Activated T-helper 17 cell treated with anti-CD3 and anti-CD28 coated beads, Interleukin-2, amount 50 U/mL, for 72 hours (primary cell): ENCODE data around the gene IFI16. TPM values are rescaled to one million over a fixed set of nuclear protein-coding genes. Genes with fewer than 3 reads are reported as not detected.
"Not testable (repeated sequence)": the region's sequence is repeated elsewhere in the genome, so short reads cannot be mapped to it uniquely, and the experiment has no call there.

Experiments used
- ATAC-seq: fragments of 150-1000 bp; cut with Tn5 transposase; replicated peaks from 2 replicates; pipeline ENCODE4 v1.10.0; 2021; ENCODE audit warnings: mild to moderate bottlenecking, moderate library complexity
- H3K27ac Mint-ChIP-seq: one replicate; pipeline ENCODE4 v1.8.0; 2022; ENCODE audit warnings: mixed read lengths
- H3K27me3 Mint-ChIP-seq: one replicate; pipeline ENCODE4 v1.8.0; 2022; ENCODE audit warnings: mixed read lengths
- H3K36me3 Mint-ChIP-seq: one replicate; pipeline ENCODE4 v1.8.0; 2022; ENCODE audit warnings: low read depth, mild to moderate bottlenecking, mixed read lengths
- H3K4me1 Mint-ChIP-seq: one replicate; pipeline ENCODE4 v1.8.0; 2022; ENCODE audit warnings: mixed read lengths
- H3K4me3 Mint-ChIP-seq: one replicate; pipeline ENCODE4 v1.8.0; 2022; ENCODE audit warnings: mild to moderate bottlenecking, mixed read lengths
- H3K9me3 Mint-ChIP-seq: one replicate; pipeline ENCODE4 v1.8.0; 2022; ENCODE audit warnings: mixed read lengths
- total RNA-seq, 2 donors: library from RNA; stranded (reverse); gene quantifications; one replicate each; pipeline ENCODE4 v1.2.3, GENCODE V29; 2022

Gene IFI16
- total RNA-seq, 2 donors from 2014 or later, result 187 to 217 TPM

GRCh38 chr1:158998781-158999161, 10.9 kb upstream of the IFI16 start:
- Mint-ChIP-seq H3K4me3 (peak overlapping the region; percentile 54), H3K27ac (peak overlapping the region; percentile 6)

GRCh38 chr1:158999316-159000069, 10.2 kb upstream of the IFI16 start:
- Mint-ChIP-seq H3K9me3 (no peaks in the 10 kb centered on the region), H3K4me1 (peaks cover 14% of the 10 kb centered on the region), H3K27me3 (no peaks in the 10 kb centered on the region), H3K36me3 (peaks cover 13% of the 10 kb centered on the region), H3K27ac (no peak overlapping the region), H3K4me3 (no peak overlapping the region)
- ATAC-seq, result no peak

More at GRCh38 chr1:158998781-158999161, 10.9 kb upstream of the IFI16 start:
- Mint-ChIP-seq H3K27me3 (no peaks in the 10 kb centered on the region), H3K9me3 (no peaks in the 10 kb centered on the region), H3K36me3 (peaks cover 13% of the 10 kb centered on the region), H3K4me1 (peaks cover 14% of the 10 kb centered on the region)
- ATAC-seq, result peak; percentile 42

- ATAC-seq, result no peak
- Mint-ChIP-seq H3K4me3 (no peak overlapping the region), H3K4me1 (peaks cover 14% of the 10 kb centered on the region), H3K9me3 (no peaks in the 10 kb centered on the region), H3K27me3 (no peaks in the 10 kb centered on the region), H3K36me3 (peaks cover 13% of the 10 kb centered on the region), H3K27ac (peak overlapping the region; percentile 16)
These were observed 9.7 kb upstream of the IFI16 start for GRCh38 chr1:159000070-159000409.

- Mint-ChIP-seq H3K4me3 (no peak overlapping the region), H3K4me1 (peaks cover 16% of the 10 kb centered on the region), H3K27ac (peak overlapping the region; percentile 16)
These were observed 9.1 kb upstream of the IFI16 start for GRCh38 chr1:159000625-159001024.

GRCh38 chr1:159005161-159005560, 4.5 kb upstream of the IFI16 start:
- peak overlapping the region; percentile 40 for H3K4me3 Mint-ChIP-seq
- H3K4me1 Mint-ChIP-seq, result peaks cover 40% of the 10 kb centered on the region
- no peaks in the 10 kb centered on the region for H3K27me3 Mint-ChIP-seq
- peaks cover 25% of the 10 kb centered on the region for H3K36me3 Mint-ChIP-seq
- H3K9me3 Mint-ChIP-seq, result no peaks in the 10 kb centered on the region
- H3K27ac Mint-ChIP-seq, result peak overlapping the region; percentile 99
- ATAC-seq, result no peak

More at GRCh38 chr1:159000625-159001024, 9.1 kb upstream of the IFI16 start:
- ATAC-seq, result no peak
- Mint-ChIP-seq H3K9me3 (no peaks in the 10 kb centered on the region), H3K27me3 (no peaks in the 10 kb centered on the region), H3K36me3 (peaks cover 13% of the 10 kb centered on the region)

- H3K27me3 Mint-ChIP-seq, result no peaks in the 10 kb centered on the region
- H3K9me3 Mint-ChIP-seq, result no peaks in the 10 kb centered on the region
- H3K4me1 Mint-ChIP-seq, result peaks cover 38% of the 10 kb centered on the region
- H3K36me3 Mint-ChIP-seq, result peaks cover 25% of the 10 kb centered on the region
- H3K27ac Mint-ChIP-seq, result peak overlapping the region; percentile 99
- peak overlapping the region; percentile 40 for H3K4me3 Mint-ChIP-seq
- ATAC-seq, result no peak
These were observed 4.0 kb upstream of the IFI16 start for GRCh38 chr1:159005676-159006075.

GRCh38 chr1:159006210-159006807, 3.4 kb upstream of the IFI16 start:
- not testable (repeated sequence) for ATAC-seq, H3K27me3 Mint-ChIP-seq, H3K9me3 Mint-ChIP-seq
- H3K4me1 Mint-ChIP-seq, result peaks cover 36% of the 10 kb centered on the region
- peak overlapping the region; percentile 99 for H3K27ac Mint-ChIP-seq
- peaks cover 29% of the 10 kb centered on the region for H3K36me3 Mint-ChIP-seq
- peak overlapping the region; percentile 40 for H3K4me3 Mint-ChIP-seq

- ATAC-seq, result no peak
- H3K4me3 Mint-ChIP-seq, result peak overlapping the region; percentile 89
- H3K27me3 Mint-ChIP-seq, result no peaks in the 10 kb centered on the region
- H3K36me3 Mint-ChIP-seq, result peaks cover 42% of the 10 kb centered on the region
- peak overlapping the region; percentile 99 for H3K27ac Mint-ChIP-seq
- H3K9me3 Mint-ChIP-seq, result no peaks in the 10 kb centered on the region
- H3K4me1 Mint-ChIP-seq, result peaks cover 36% of the 10 kb centered on the region
These were observed 2.0 kb upstream of the IFI16 start for GRCh38 chr1:159007726-159008125.

GRCh38 chr1:159008744-159009188, 941 bp upstream of the IFI16 start:
- Mint-ChIP-seq H3K4me3 (peak overlapping the region; percentile 89), H3K27me3 (no peaks in the 10 kb centered on the region), H3K4me1 (peaks cover 36% of the 10 kb centered on the region), H3K27ac (peak overlapping the region; percentile 99), H3K9me3 (no peaks in the 10 kb centered on the region), H3K36me3 (peaks cover 53% of the 10 kb centered on the region)
- ATAC-seq, result peak; percentile 63

- peaks cover 36% of the 10 kb centered on the region for H3K4me1 Mint-ChIP-seq
- H3K36me3 Mint-ChIP-seq, result peaks cover 58% of the 10 kb centered on the region
- ATAC-seq, result peak; percentile 33
- H3K27me3 Mint-ChIP-seq, result no peaks in the 10 kb centered on the region
- no peaks in the 10 kb centered on the region for H3K9me3 Mint-ChIP-seq
- H3K27ac Mint-ChIP-seq, result peak overlapping the region; percentile 99
- peak overlapping the region; percentile 89 for H3K4me3 Mint-ChIP-seq
These were observed 420 bp upstream of the IFI16 start for GRCh38 chr1:159009287-159009686.

- H3K27me3 Mint-ChIP-seq, result no peaks in the 10 kb centered on the region
- peak overlapping the region; percentile 89 for H3K4me3 Mint-ChIP-seq
- H3K36me3 Mint-ChIP-seq, result peaks cover 69% of the 10 kb centered on the region
- H3K27ac Mint-ChIP-seq, result peak overlapping the region; percentile 99
- no peaks in the 10 kb centered on the region for H3K9me3 Mint-ChIP-seq
- H3K4me1 Mint-ChIP-seq, result peaks cover 35% of the 10 kb centered on the region
- ATAC-seq, result no peak
These were observed 684 bp downstream of the IFI16 start for GRCh38 chr1:159010391-159010790.

GRCh38 chr1:159011001-159011400, 1.3 kb downstream of the IFI16 start:
- Mint-ChIP-seq H3K4me1 (peaks cover 33% of the 10 kb centered on the region), H3K36me3 (peaks cover 75% of the 10 kb centered on the region), H3K27ac (peak overlapping the region; percentile 99), H3K4me3 (peak overlapping the region; percentile 89)
- not testable (repeated sequence) for H3K27me3 Mint-ChIP-seq, H3K9me3 Mint-ChIP-seq, ATAC-seq

- Mint-ChIP-seq H3K9me3 (no peaks in the 10 kb centered on the region), H3K36me3 (peaks cover 82% of the 10 kb centered on the region), H3K27me3 (no peaks in the 10 kb centered on the region), H3K4me3 (peak overlapping the region; percentile 89), H3K4me1 (peaks cover 29% of the 10 kb centered on the region), H3K27ac (peak overlapping the region; percentile 89)
- ATAC-seq, result no peak
These were observed 2.0 kb downstream of the IFI16 start for GRCh38 chr1:159011751-159012150.

- Mint-ChIP-seq H3K27me3 (no peaks in the 10 kb centered on the region), H3K4me3 (peak overlapping the region; percentile 89), H3K27ac (peak overlapping the region; percentile 89), H3K9me3 (no peaks in the 10 kb centered on the region), H3K4me1 (peaks cover 25% of the 10 kb centered on the region), H3K36me3 (peaks cover 90% of the 10 kb centered on the region)
- peak; percentile 55 for ATAC-seq
These were observed 2.8 kb downstream of the IFI16 start for GRCh38 chr1:159012495-159012894.

- H3K27ac Mint-ChIP-seq, result peak overlapping the region; percentile 89
These were observed 4.4 kb downstream of the IFI16 start for GRCh38 chr1:159014003-159014571.

More at GRCh38 chr1:159014003-159014571, 4.4 kb downstream of the IFI16 start:
- H3K36me3 Mint-ChIP-seq, result peaks cover 95% of the 10 kb centered on the region
- H3K27me3 Mint-ChIP-seq, result no peaks in the 10 kb centered on the region
- no peak for ATAC-seq
- peaks cover 20% of the 10 kb centered on the region for H3K4me1 Mint-ChIP-seq
- H3K4me3 Mint-ChIP-seq, result peak overlapping the region; percentile 89
- H3K9me3 Mint-ChIP-seq, result no peaks in the 10 kb centered on the region
